Activated naive CD8-positive, alpha-beta T cell treated with anti-CD3 and anti-CD28 coated beads for 36 hours (primary cell): ENCODE results near the gene DYNLL2. TPM values are rescaled to one million over a fixed set of nuclear protein-coding genes. Genes with fewer than 3 reads are reported as not detected.
"Not testable (repeated sequence)": the region's sequence is repeated elsewhere in the genome, so short reads cannot be mapped to it uniquely, and the experiment has no call there.

Source experiments
- DNase-seq: peaks from one replicate; pipeline ENCODE4 v3.0.0; 2021
- H3K27ac Mint-ChIP-seq: one replicate; pipeline ENCODE4 v1.8.0; 2022; ENCODE audit warnings: mild to moderate bottlenecking, moderate library complexity, mixed read lengths
- H3K27me3 Mint-ChIP-seq: one replicate; pipeline ENCODE4 v1.8.0; 2022; ENCODE audit warnings: mild to moderate bottlenecking, mixed read lengths
- H3K36me3 Mint-ChIP-seq: one replicate; pipeline ENCODE4 v1.8.0; 2021; ENCODE audit warnings: mild to moderate bottlenecking, mixed read lengths
- H3K4me1 Mint-ChIP-seq: one replicate; pipeline ENCODE4 v1.8.0; 2021; ENCODE audit warnings: mixed read lengths
- H3K4me3 Mint-ChIP-seq: one replicate; pipeline ENCODE4 v1.8.0; 2022; ENCODE audit warnings: mild to moderate bottlenecking, moderate library complexity, mixed read lengths
- H3K9me3 Mint-ChIP-seq: one replicate; pipeline ENCODE4 v1.8.0; 2022; ENCODE audit warnings: mixed read lengths
- total RNA-seq, 2 experiments: library from RNA; stranded (reverse); gene quantifications; one replicate each; pipeline ENCODE4 v1.2.3, GENCODE V29; 2021

DYNLL2 gene
- 10 to 100 TPM; 33.4 to 33.5 TPM for total RNA-seq

DNA sequence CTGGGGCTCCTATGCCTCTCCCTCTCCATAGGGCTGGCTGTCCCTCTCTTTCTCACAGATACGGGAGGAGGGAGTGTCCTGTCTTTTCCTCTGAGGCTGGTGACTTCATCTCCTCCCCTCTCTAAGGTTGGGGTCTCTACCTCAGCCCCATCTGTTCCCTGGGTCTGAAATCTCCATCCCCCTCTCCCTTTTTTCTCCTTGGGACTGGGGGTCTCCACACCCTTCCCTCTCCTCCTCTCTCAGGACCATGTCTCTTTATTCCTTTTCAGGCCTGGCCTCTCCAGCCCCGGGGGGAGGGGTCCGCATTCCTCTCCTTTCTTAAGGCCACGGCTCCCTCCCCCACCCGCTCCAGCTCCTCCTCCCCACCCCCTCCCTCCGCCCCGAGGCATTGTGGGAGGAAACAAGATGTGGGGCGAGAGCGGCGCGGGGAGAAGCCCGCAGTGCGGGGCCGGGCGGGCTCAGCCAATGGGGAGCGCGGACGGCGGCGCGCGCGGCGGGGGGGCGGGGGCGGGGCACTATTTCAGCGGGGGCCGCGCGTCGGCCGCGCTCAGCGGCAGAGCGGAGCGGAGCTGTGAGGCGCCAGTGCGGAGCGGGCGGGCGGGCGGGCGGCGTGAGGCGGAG, at the start of gene DYNLL2:
Gene DYNLL2 (plus strand): TSS at position 550 of the 621 bp plus-strand sequence. CDS start 3,672 bp downstream, outside the sequence.
- H3K4me1 Mint-ChIP-seq = peaks cover 33% of the 10 kb centered on the region
- peak within 1 kb of the TSS; percentile 79 for H3K27ac Mint-ChIP-seq
- H3K4me3 Mint-ChIP-seq = peak within 1 kb of the TSS; percentile 84
- peak; percentile 86 for DNase-seq
- no peaks in the 10 kb centered on the region for H3K27me3 Mint-ChIP-seq
- H3K9me3 Mint-ChIP-seq = no peaks in the 10 kb centered on the region
- peaks cover 16% of the 10 kb centered on the region for H3K36me3 Mint-ChIP-seq

DNA sequence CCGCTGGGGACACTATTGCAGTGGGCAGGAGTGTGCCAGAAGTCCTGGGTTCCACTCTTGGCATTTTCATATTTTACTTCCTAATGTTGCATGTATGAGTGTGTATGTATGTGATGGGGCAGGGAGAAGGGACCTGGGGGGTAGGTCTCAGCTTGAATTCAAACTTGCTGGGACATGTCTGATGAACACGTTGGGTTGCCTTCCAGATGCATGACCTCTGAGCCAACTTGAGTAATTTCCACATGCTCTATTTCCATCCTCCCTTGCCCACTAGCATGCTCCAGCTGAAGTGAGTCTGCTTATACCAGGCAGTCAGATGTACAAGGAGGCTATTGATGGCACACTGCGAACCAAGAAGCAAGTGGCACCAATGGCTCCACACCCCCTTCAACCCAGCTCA, 43.2 kb upstream of the DYNLL2 start:
- no peaks in the 10 kb centered on the region for H3K9me3 Mint-ChIP-seq
- DNase-seq = no peak
- no peak overlapping the region for H3K4me3 Mint-ChIP-seq
- H3K27ac Mint-ChIP-seq = no peak overlapping the region
- H3K36me3 Mint-ChIP-seq = no peaks in the 10 kb centered on the region
- no peaks in the 10 kb centered on the region for H3K4me1 Mint-ChIP-seq
- peaks cover 19% of the 10 kb centered on the region for H3K27me3 Mint-ChIP-seq

DNA sequence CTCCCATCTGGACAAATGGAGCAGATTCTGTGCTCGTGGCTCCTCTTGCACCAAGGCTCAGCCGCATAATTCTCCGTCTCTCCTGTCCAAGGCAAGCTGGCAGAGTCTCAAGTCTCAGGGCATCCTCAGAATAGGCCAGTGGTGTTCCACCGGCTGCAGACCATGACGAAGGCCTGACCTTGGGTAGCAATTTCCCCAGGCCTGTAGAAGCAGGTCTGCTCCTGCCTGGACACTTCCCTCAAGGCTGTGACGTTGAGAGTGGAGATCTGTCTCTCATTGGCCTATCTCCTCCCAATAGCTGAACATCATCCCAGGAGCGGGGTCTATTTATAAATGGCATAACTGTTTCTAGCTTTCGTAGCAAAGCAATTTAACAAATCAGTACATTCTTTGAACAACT, 42.8 kb upstream of the DYNLL2 start:
- no peak for DNase-seq
- H3K36me3 Mint-ChIP-seq = no peaks in the 10 kb centered on the region
- H3K9me3 Mint-ChIP-seq = no peaks in the 10 kb centered on the region
- no peak overlapping the region for H3K27ac Mint-ChIP-seq
- no peak overlapping the region for H3K4me3 Mint-ChIP-seq
- peaks cover 19% of the 10 kb centered on the region for H3K27me3 Mint-ChIP-seq
- no peaks in the 10 kb centered on the region for H3K4me1 Mint-ChIP-seq

DNA sequence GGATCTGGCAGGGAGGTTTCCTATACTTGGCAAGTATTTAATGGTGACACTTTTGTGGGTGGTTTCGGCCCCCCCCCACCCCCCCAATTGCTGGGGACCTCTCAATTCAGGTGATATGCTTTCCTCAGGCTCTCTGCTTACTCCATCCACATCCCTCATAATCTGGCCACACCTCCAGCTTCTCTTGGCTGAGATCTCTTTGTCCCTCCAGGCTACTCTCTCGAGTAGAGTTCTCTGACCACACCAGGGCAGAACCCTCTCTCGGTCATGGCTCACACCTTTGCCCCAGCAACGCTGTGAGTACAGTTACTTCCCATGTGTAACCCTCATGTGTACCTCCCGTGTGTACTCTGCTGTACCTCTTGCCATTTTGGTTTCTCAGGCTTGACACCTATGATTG, 42.1 kb upstream of the DYNLL2 start:
- no peak for DNase-seq
- Mint-ChIP-seq H3K36me3 (no peaks in the 10 kb centered on the region), H3K4me3 (no peak overlapping the region), H3K4me1 (no peaks in the 10 kb centered on the region), H3K9me3 (no peaks in the 10 kb centered on the region), H3K27ac (no peak overlapping the region), H3K27me3 (peaks cover 16% of the 10 kb centered on the region)

DNA sequence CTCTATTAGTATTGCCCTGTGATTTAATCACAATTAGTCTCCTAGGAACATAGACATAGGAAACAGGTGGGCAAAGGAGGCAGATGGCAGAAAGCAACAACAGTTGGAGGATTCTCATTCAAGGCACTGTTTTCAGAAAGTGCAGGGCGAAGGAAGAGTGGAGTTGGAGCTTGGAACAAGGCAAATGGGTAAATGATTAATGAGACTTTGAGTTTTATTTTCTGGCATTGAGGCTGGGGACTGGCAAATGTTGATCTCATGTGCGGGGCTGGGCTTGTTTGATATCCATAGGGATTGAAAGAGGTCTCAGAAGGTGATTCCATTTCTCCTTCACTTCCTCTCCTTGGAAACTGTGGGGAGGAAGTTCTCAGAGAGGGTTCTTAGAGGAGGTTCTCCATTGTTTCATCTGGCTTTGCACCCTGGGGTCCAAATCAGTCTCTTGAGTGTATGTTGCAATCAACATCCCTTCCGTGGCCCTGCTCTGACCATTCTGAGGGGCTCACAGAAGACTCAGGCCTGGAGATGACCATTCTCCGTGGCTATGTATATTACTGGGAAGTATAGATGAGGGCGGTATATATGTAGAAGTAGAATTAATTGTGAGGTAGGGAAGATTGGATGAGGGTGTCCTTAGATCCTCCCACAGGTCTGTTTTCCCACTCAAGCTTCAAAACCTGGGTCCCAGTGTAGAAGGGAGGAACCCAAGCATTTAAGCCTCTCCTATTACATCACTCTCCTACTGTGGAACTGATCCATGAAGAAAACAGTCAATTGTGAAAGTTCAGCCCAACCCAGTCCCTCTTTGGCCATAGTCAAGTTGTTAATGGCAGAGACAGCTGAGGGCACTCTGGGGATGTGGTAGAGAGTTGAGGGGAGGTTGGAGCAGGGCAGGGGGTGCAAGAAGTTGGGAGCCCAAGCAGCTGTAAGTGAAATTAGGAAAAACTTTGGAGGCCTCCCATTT, 39.7 kb upstream of the DYNLL2 start:
- DNase-seq = no peak
- Mint-ChIP-seq H3K4me1 (no peaks in the 10 kb centered on the region), H3K27me3 (peaks cover 11% of the 10 kb centered on the region), H3K9me3 (no peaks in the 10 kb centered on the region), H3K36me3 (no peaks in the 10 kb centered on the region), H3K4me3 (no peak overlapping the region), H3K27ac (no peak overlapping the region)

DNA sequence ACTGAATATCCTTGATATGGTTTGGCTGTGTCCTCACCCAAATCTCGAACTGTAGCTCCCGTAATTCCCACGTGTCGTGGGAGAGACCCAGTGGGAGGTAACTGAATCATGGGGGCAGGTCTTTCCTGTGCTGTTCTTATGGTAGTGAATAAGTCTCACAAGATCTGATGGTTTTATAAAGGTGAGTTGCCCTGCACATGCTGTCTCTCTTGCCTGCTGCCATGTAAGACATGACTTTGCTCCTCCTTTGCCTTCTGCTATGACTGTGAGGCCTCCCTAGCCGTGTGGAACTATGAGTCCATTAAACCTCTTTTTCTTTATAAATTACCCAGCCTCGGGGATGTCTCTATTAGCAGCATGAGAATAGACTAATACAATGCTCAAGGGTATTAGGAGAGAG, 39.0 kb upstream of the DYNLL2 start:
- H3K27ac Mint-ChIP-seq, DNase-seq, H3K36me3 Mint-ChIP-seq, H3K4me3 Mint-ChIP-seq, H3K9me3 Mint-ChIP-seq, H3K4me1 Mint-ChIP-seq: not testable (repeated sequence)
- peaks cover 11% of the 10 kb centered on the region for H3K27me3 Mint-ChIP-seq

DNA sequence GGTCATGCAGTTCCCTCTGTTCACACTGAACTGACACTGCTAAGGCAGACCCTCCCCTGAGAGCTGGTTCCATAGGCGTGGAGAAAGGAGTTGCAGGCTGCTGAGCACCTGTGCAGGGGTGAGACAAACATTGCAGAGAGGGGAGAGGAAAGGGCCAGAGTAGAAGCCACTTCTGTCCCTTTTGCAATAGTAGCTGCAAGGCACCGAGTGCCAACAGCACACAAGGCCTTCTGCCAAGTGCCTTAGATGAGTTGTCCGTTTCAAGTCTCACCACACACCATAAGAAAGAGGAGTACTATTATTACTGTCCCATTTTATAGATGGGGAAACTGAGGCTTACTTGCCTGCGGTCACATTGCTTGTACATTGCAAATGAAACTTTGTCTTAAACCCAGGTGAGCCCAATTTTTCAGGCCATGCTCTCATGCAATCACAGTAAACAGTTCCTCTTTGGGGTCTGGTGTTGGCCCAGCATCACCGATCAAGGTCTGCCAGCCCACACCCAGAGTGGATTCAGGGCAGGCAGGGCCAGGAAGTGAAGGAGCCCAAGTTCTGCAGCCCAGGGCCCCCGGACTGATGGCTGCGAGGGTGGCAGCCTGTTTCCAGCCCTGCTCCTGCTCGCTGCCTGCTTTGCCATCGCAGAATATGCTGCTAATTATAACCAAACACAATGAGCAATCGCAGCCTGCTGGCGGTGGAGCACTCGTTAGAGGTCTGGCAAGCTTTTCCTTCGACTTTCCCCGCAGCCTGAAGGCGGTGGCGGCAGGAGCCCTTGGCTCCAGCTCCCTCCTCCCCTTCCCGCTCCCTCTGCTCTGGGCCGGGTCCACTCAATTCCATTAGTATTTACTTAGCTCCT, 36.8 kb upstream of the DYNLL2 start:
- DNase-seq = no peak
- H3K4me1 Mint-ChIP-seq = no peaks in the 10 kb centered on the region
- H3K27me3 Mint-ChIP-seq = peaks cover 8% of the 10 kb centered on the region
- no peaks in the 10 kb centered on the region for H3K9me3 Mint-ChIP-seq
- H3K4me3 Mint-ChIP-seq = no peak overlapping the region
- H3K36me3 Mint-ChIP-seq = no peaks in the 10 kb centered on the region
- no peak overlapping the region for H3K27ac Mint-ChIP-seq

DNA sequence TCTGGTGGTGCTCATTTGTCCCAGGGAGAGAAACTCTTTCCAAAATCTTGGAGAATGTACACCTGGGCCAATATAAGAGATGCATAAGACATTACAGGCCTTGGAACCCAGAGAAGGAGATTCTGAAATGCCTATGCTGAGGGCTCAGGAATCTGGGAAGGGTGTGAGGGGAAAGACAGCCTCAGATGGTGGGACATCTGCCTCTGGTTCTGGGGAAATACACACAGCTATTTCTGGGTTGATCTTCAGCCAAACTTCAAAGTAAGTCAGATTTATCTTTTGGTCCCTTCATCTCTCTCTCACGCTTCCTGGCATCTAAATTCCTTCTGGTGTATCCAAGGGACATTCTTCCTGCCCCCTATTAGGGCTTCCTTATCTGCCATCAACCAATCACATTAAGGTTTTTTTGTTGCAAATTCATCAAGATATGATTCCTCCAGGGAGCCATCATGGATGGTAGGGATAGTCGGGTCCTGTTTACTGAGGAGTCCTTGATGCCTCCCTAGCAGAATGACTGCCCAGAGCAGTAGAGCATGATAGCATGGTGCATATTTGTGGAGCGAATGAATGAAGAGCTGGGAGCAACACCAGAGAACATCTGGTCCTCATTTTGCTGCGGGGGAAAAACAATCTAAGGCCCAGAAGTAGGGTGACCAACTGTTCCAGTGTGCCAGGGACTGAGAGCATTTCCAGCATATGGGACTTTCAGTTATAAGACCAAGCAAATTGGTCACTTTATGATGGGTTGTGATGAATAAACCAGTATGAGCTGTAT, 35.7 kb upstream of the DYNLL2 start:
- Mint-ChIP-seq H3K27me3 (peaks cover 4% of the 10 kb centered on the region), H3K4me1 (peaks cover 2% of the 10 kb centered on the region), H3K4me3 (no peak overlapping the region)

DNA sequence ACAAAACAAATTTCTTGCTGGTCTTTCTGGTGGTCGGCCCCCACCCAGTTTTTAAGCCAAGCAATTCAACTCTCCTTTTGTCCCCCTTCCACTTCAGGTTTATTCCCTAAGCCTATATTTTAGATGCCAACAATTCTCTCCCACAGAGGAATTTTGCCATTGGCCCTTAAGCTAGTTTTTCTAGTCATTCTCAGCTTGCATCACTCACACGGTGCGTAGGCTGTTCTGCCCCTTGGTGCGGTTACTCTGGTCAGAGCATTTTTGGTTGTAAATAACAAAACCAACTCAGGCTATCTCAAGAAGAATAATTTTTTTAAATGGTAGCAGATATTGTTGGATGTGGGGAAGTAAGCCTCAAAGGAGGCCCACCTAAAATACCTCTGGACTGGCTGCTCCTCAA, 33.7 kb upstream of the DYNLL2 start:
- H3K9me3 Mint-ChIP-seq = no peaks in the 10 kb centered on the region
- no peak overlapping the region for H3K27ac Mint-ChIP-seq
- no peak for DNase-seq
- H3K27me3 Mint-ChIP-seq = no peaks in the 10 kb centered on the region
- H3K4me3 Mint-ChIP-seq = no peak overlapping the region
- no peaks in the 10 kb centered on the region for H3K36me3 Mint-ChIP-seq
- H3K4me1 Mint-ChIP-seq = peaks cover 11% of the 10 kb centered on the region

More for the DNA sequence above, 35.7 kb upstream of the DYNLL2 start:
- no peak overlapping the region for H3K27ac Mint-ChIP-seq
- no peaks in the 10 kb centered on the region for H3K36me3 Mint-ChIP-seq
- DNase-seq = no peak
- no peaks in the 10 kb centered on the region for H3K9me3 Mint-ChIP-seq

DNA sequence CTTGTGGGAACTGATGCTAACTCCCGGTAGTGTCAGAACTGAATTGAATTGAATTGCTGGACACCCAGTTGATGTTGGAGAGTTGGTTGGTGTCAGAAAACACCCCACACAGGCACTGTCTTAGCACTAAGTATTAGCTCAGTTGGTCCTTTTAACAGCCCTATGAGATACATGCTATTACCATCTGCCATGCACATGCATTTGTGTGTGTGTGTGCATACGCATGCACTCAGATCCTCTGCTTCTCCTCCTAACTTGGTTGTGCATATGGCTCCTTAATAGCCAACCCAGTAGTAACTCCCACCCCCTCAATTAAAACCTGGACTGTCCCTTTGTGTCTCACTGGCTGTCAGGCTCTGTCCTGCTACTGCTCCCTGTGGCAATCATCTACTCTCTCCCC, 32.3 kb upstream of the DYNLL2 start:
- DNase-seq = no peak
- no peaks in the 10 kb centered on the region for H3K9me3 Mint-ChIP-seq
- no peaks in the 10 kb centered on the region for H3K27me3 Mint-ChIP-seq
- peaks cover 11% of the 10 kb centered on the region for H3K4me1 Mint-ChIP-seq
- no peak overlapping the region for H3K27ac Mint-ChIP-seq
- H3K4me3 Mint-ChIP-seq = no peak overlapping the region
- no peaks in the 10 kb centered on the region for H3K36me3 Mint-ChIP-seq

DNA sequence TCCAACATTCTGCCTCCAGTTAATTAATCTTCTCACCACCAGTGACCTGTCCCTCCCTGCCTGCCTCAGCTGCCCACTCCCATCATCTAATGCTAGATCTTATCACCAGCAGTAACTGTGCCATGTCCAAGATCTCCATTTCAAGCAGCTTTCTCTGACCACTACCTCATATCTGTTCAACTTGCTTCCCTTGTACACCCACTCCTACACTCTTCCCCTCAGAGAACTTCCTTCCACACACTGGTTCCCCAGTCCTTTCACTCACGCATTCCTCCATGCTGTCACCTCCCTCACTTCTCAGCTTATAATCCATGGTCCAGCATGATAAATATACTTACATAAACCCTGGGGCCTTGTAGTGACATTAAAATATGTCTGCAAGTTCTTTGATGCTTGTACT, 31.8 kb upstream of the DYNLL2 start:
- no peaks in the 10 kb centered on the region for H3K36me3 Mint-ChIP-seq

DNA sequence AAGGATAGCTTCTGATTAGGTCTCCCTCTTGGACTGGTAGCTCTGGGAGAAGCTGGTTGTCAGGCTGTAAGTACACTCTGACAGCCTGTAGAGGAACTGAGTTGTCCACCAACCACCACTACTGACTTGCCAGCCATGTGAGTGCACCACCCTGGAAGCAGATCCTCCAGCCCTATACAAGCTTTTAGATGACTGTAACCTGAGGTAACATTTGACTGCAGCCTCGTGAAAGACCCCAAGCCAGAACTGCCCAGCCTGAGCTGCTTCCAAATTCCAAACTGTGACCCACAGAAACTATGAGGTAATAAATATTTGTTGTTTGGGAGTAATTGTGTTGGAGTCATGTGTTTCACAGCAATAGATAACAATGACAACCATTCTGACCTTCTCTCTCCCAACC, 30.8 kb upstream of the DYNLL2 start:
- Mint-ChIP-seq H3K4me1 (peaks cover 11% of the 10 kb centered on the region), H3K9me3 (no peaks in the 10 kb centered on the region)
- no peak for DNase-seq

More for the DNA sequence above, 31.8 kb upstream of the DYNLL2 start:
- Mint-ChIP-seq H3K9me3 (no peaks in the 10 kb centered on the region), H3K27ac (no peak overlapping the region), H3K4me1 (peaks cover 11% of the 10 kb centered on the region), H3K4me3 (no peak overlapping the region), H3K27me3 (no peaks in the 10 kb centered on the region)
- no peak for DNase-seq

DNA sequence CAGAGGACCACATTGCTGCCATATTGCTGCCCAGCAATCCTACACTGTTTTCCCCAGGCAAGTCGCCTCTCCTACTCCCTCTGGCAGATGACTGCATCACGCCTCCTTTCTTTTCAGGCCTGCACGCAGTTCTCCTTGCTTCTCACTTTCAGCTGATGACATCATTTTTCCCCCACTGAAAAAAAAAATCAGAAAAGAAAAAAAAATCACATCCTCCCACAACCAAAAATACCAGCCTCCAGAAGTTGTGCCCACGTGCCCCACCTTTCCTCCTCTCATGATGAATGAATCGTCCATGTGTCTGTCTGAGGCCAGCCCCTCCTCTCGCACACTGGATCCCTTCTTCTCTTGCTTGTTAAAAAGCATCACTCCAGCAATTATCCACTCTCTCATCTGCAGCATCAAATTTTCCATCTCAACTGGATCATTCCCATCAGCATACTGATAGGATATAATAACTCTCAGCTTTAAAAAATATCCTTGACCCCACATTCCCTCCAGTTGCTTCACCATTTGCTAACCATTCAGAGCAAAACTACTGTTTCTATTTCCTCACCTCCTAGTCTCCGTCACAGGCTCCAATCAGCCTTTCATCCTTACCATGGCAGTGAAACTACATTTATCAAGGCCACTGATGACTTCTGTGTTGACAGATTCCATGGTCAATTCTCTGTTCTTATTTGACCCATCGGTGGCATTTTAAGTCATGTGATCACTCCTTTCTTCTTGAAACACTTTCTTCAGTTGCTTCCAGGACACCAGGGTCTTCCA, 30.1 kb upstream of the DYNLL2 start:
- H3K9me3 Mint-ChIP-seq = no peaks in the 10 kb centered on the region
- H3K4me3 Mint-ChIP-seq = no peak overlapping the region
- H3K27me3 Mint-ChIP-seq = no peaks in the 10 kb centered on the region
- H3K4me1 Mint-ChIP-seq = peaks cover 11% of the 10 kb centered on the region
- DNase-seq = peak; percentile 11
- H3K27ac Mint-ChIP-seq = no peak overlapping the region
- H3K36me3 Mint-ChIP-seq = no peaks in the 10 kb centered on the region

More for the DNA sequence above, 30.8 kb upstream of the DYNLL2 start:
- H3K36me3 Mint-ChIP-seq = no peaks in the 10 kb centered on the region
- no peak overlapping the region for H3K27ac Mint-ChIP-seq
- no peaks in the 10 kb centered on the region for H3K27me3 Mint-ChIP-seq
- H3K4me3 Mint-ChIP-seq = no peak overlapping the region

DNA sequence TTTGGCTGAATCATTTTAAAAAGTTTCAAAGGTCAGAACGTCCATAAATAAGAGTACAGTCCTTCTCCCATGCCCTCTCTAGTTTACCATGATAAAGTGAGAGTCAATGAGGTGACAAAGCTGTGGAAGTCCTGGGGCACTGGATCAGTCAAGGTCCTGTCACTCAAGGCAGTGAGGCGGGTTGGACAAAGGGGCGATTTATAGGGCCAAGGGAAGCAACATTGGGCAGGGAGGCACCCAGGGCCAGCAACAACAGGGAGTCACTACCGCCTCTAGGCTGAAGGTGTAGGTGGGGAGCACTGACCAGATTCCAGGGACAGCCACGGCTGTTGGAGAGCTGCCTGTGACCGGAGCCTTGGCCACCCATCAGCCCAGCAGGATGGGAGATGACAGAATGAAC, 28.6 kb upstream of the DYNLL2 start:
- H3K4me3 Mint-ChIP-seq = no peak overlapping the region
- DNase-seq = no peak
- no peaks in the 10 kb centered on the region for H3K27me3 Mint-ChIP-seq
- H3K4me1 Mint-ChIP-seq = peaks cover 11% of the 10 kb centered on the region
- no peak overlapping the region for H3K27ac Mint-ChIP-seq
- H3K36me3 Mint-ChIP-seq = no peaks in the 10 kb centered on the region
- H3K9me3 Mint-ChIP-seq = no peaks in the 10 kb centered on the region
